Gastroesophageal sphincter (tissue), 4 donors: ENCODE data around the gene TCP11. TPM values are rescaled to one million over a fixed set of nuclear protein-coding genes. Genes with fewer than 3 reads are reported as not detected.

Source experiments
- ATAC-seq: fragments of 150-250 bp; one replicate; pipeline ENCODE4 v1.9.1; 2016; ENCODE audit warnings: mild to moderate bottlenecking, moderate library complexity
- H3K27ac ChIP-seq, 4 donors: fragments of 200-600 bp; sonication (generic) in 3 of 4; 1 replicate in 3 of 4; 2 replicates in 1 of 4; pipeline ENCODE4 v1.5.1; 2016 to 2019
- H3K27me3 ChIP-seq: fragments of 200-600 bp; sonication (generic); one replicate; pipeline ENCODE4 v1.5.1; 2019
- H3K36me3 ChIP-seq, 2 donors: fragments of 200-600 bp; sonication (generic); one replicate each; pipeline ENCODE4 v1.5.1; 2019; ENCODE audit warnings: control low read depth in 1 of 2
- H3K4me1 ChIP-seq, 3 donors: fragments of 200-600 bp; sonication (generic); 1 replicate in 2 of 3; 2 replicates in 1 of 3; pipeline ENCODE4 v1.5.1; 2016 to 2019; ENCODE audit warnings: control low read depth in 2 of 3
- H3K4me3 ChIP-seq, 2 donors: fragments of 200-600 bp; sonication (generic); one replicate each; pipeline ENCODE4 v1.5.1; 2019; ENCODE audit warnings: mild to moderate bottlenecking in 1 of 2, moderate library complexity in 1 of 2
- H3K9me3 ChIP-seq, 3 donors: fragments of 200-600 bp; sonication (generic); one replicate each; pipeline ENCODE4 v1.5.1; 2017 to 2019; ENCODE audit warnings: control low read depth in 2 of 3
- CTCF ChIP-seq, 4 experiments: fragments of 200-600 bp in 2 of 4; fragments of 450-650 bp in 2 of 4; sonication (generic) in 1 of 4; IDR thresholded peaks; one replicate each; pipeline ENCODE4 v1.5.1; 2017 to 2019; ENCODE audit warnings: antibody characterized with exemption in 4 of 4, mild to moderate bottlenecking in 2 of 4, moderate library complexity in 2 of 4
- EP300 ChIP-seq: sonication (generic); formaldehyde crosslinking; IDR thresholded peaks from one replicate; pipeline ENCODE4 v1.6.1; 2017; ENCODE audit warnings: antibody characterized with exemption, mild to moderate bottlenecking
- POLR2A ChIP-seq, 2 donors: fragments of 450-650 bp; IDR thresholded peaks; one replicate each; pipeline ENCODE4 v1.6.1; 2017; ENCODE audit warnings: antibody characterized with exemption in 2 of 2, mild to moderate bottlenecking in 2 of 2, moderate library complexity in 1 of 2
- POLR2AphosphoS5 ChIP-seq: sonication (generic); formaldehyde crosslinking; IDR thresholded peaks from one replicate; pipeline ENCODE4 v1.6.1; 2017; ENCODE audit warnings: antibody characterized with exemption
- WGBS, 2 donors: methylation state at CpG; one replicate each; pipeline ENCODE4 v1.1.5; 2018; ENCODE audit warnings: low coverage in 1 of 2; 5-methylcytosine and 5-hydroxymethylcytosine counted together
- total RNA-seq, 4 donors: library from RNA; depleted of rRNA; stranded (reverse); fragments of >200 nt; gene quantifications; one replicate each; pipeline ENCODE4 v1.1.0, GENCODE V29; 2016

The TCP11 gene
- total RNA-seq, 4 donors from 2014 or later, result 0.77 TPM; not detected in 3

GRCh38 chr6:35164277-35164676 lies 23.1 kb upstream of the TCP11 start:
- Histone ChIP-seq H3K4me1 (peaks cover 0 to 13% (median 0%) of the 10 kb centered on the region in 3 donors), H3K27me3 (no peaks in the 10 kb centered on the region), H3K4me3 (no peak overlapping the region), H3K27ac (no peak overlapping the region), H3K36me3 (no peaks in the 10 kb centered on the region), H3K9me3 (no peaks in the 10 kb centered on the region)
- no peak for ATAC-seq
- 75 to 100% methylated on average over 3 to 6 of the region's 6 CpGs for WGBS, 2 donors
- TF ChIP-seq POLR2A (IDR thresholded peaks at IDR 0.05), result no peak
- no peak for TF ChIP-seq POLR2AphosphoS5

GRCh38 chr6:35163836-35164235 lies 22.7 kb upstream of the TCP11 start:
- Histone ChIP-seq H3K27ac (no peak overlapping the region), H3K27me3 (no peaks in the 10 kb centered on the region), H3K36me3 (no peaks in the 10 kb centered on the region), H3K4me1 (peaks cover 0 to 13% (median 0%) of the 10 kb centered on the region in 3 donors), H3K4me3 (no peak overlapping the region), H3K9me3 (no peaks in the 10 kb centered on the region)
- 72 to 87% methylated on average over 5 to 7 of the region's 7 CpGs for WGBS, 2 donors
- no peak for ATAC-seq
- TF ChIP-seq EP300, result no peak
- TF ChIP-seq CTCF (IDR thresholded peaks at IDR 0.05), result no peak
- no peak for TF ChIP-seq POLR2A (IDR thresholded peaks at IDR 0.05)

GRCh38 chr6:35161776-35162607 lies 20.9 kb upstream of the TCP11 start:
- H3K4me3 ChIP-seq, result no peak overlapping the region

GRCh38 chr6:35161266-35161665 lies 20.1 kb upstream of the TCP11 start:
- no peak for ATAC-seq
- Histone ChIP-seq H3K27me3 (no peaks in the 10 kb centered on the region), H3K4me3 (no peak overlapping the region), H3K36me3 (no peaks in the 10 kb centered on the region), H3K27ac (no peak overlapping the region), H3K9me3 (no peaks in the 10 kb centered on the region), H3K4me1 (peaks cover 0 to 13% (median 0%) of the 10 kb centered on the region in 3 donors)
- TF ChIP-seq POLR2AphosphoS5, result no peak
- no peak for TF ChIP-seq CTCF (IDR thresholded peaks at IDR 0.05)
- no peak for TF ChIP-seq EP300
- TF ChIP-seq POLR2A (IDR thresholded peaks at IDR 0.05), result no peak

More at GRCh38 chr6:35161776-35162607, 20.9 kb upstream of the TCP11 start:
- ATAC-seq, result no peak
- Histone ChIP-seq H3K9me3 (no peaks in the 10 kb centered on the region), H3K27me3 (no peaks in the 10 kb centered on the region), H3K4me1 (peaks cover 0 to 13% (median 0%) of the 10 kb centered on the region in 3 donors), H3K27ac (no peak overlapping the region), H3K36me3 (no peaks in the 10 kb centered on the region)
- no peak for TF ChIP-seq POLR2AphosphoS5
- TF ChIP-seq CTCF (IDR thresholded peaks at IDR 0.05), result no peak
- no peak for TF ChIP-seq POLR2A (IDR thresholded peaks at IDR 0.05)
- no peak for TF ChIP-seq EP300
- WGBS, 2 donors, result 56 to 70% methylated on average over 2 to 4 of the region's 5 CpGs

GRCh38 chr6:35160642-35161041 lies 19.5 kb upstream of the TCP11 start:
- Histone ChIP-seq H3K4me1 (peaks cover 0 to 13% (median 0%) of the 10 kb centered on the region in 3 donors), H3K27me3 (no peaks in the 10 kb centered on the region), H3K27ac (no peak overlapping the region), H3K9me3 (no peaks in the 10 kb centered on the region), H3K4me3 (no peak overlapping the region), H3K36me3 (no peaks in the 10 kb centered on the region)
- 72 to 97% methylated on average over 5 of the region's 5 CpGs for WGBS, 2 donors
- TF ChIP-seq POLR2AphosphoS5 (no peak), EP300 (no peak), POLR2A (IDR thresholded peaks at IDR 0.05) (no peak), CTCF (IDR thresholded peaks at IDR 0.05) (no peak)
- ATAC-seq, result no peak
